ENCODE data around the gene OR2B3. TPM values are rescaled to one million over a fixed set of nuclear protein-coding genes. Genes with fewer than 3 reads are reported as not detected.

OR2B3 gene
- total and polyA plus RNA-seq, 12 donors = not detected

GRCh38 chr6:29112135-29112534 lies 25.0 kb upstream of the OR2B3 start:
- peaks cover 0 to 21% (median 0%) of the 10 kb centered on the region in 7 donors for H3K27me3 ChIP-seq
- no peak overlapping the region for H3K27ac ChIP-seq
- no peak for TF ChIP-seq CTCF (IDR thresholded peaks at IDR 0.05)
- WGBS, 2 donors = 71 to 72% methylated on average over 7 of the region's 7 CpGs
- DNase-seq = no peak
- ATAC-seq = no peak
- H3K9me3 ChIP-seq = no peaks in the 10 kb centered on the region
- H3K36me3 ChIP-seq = no peaks in the 10 kb centered on the region
- H3K4me1 ChIP-seq = no peaks in the 10 kb centered on the region
- H3K4me3 ChIP-seq = no peak overlapping the region
- intact Hi-C loops (cut with DNase I) = no loop called here

- no peak for TF ChIP-seq CTCF (IDR thresholded peaks at IDR 0.05)
- intact Hi-C loops (cut with DNase I) = no loop called here
- DNase-seq (no peak), ATAC-seq (no peak)
- Histone ChIP-seq H3K4me1 (no peaks in the 10 kb centered on the region), H3K4me3 (no peak within 1 kb of the TSS), H3K27ac (no peak within 1 kb of the TSS), H3K36me3 (no peaks in the 10 kb centered on the region), H3K27me3 (peaks cover 0 to 17% (median 0%) of the 10 kb centered on the region in 7 donors), H3K9me3 (peaks cover 0 to 6% (median 0%) of the 10 kb centered on the region in 11 donors)
- WGBS, 2 donors = 8 to 12% methylated on average over 1 of the region's 1 CpG
Observed at GRCh38 chr6:29107758-29108157, 20.6 kb upstream of the OR2B3 start, which contains the start of gene OR2J3. Gene OR2J3 (plus strand): TSS chr6:29108058. CDS start chr6:29111891, 3,833 bp downstream.

- Histone ChIP-seq H3K9me3 (peaks cover 0 to 6% (median 0%) of the 10 kb centered on the region in 11 donors), H3K4me3 (no peak within 1 kb of the TSS), H3K27ac (no peak within 1 kb of the TSS), H3K27me3 (no peaks in the 10 kb centered on the region), H3K36me3 (no peaks in the 10 kb centered on the region), H3K4me1 (no peaks in the 10 kb centered on the region)
- no peak for ATAC-seq
- intact Hi-C loops (cut with DNase I) = no loop called here
- DNase-seq = no peak
- TF ChIP-seq CTCF (IDR thresholded peaks at IDR 0.05) = no peak
- WGBS, 2 donors = 77 to 81% methylated on average over 3 of the region's 3 CpGs
Observed at GRCh38 chr6:29099190-29099589, 12.1 kb upstream of the OR2B3 start, which contains the start of gene OR2J1. Gene OR2J1 (plus strand): TSS chr6:29099490. CDS start chr6:29100943, 1,453 bp downstream.

DNA sequence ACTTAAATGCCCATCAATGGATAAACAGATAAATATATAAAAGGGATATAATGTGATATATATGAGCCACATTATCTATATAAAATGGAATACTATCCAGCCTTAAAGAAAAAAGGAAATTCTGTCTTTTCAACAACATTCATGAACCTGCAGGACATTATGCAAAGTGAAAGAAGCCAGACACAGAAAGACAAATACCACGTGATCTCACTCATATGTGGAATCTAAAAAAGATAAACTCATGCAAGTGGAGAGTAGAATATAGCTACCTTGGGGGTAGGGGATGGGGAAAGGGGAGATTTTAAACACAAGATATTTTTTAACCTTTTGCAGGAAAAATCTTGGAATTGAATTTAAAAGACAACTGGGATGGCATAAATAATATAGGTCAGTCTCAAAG lies 10.7 kb upstream of the OR2B3 start:
- intact Hi-C loops (cut with DNase I) = no loop called here
- 42 to 46% methylated on average over 1 of the region's 1 CpG for WGBS, 2 donors
- ATAC-seq = no peak

More for the DNA sequence above, 10.7 kb upstream of the OR2B3 start:
- H3K4me3 ChIP-seq = no peak overlapping the region
- no peaks in the 10 kb centered on the region for H3K27me3 ChIP-seq
- H3K27ac ChIP-seq = no peak overlapping the region
- no peak for TF ChIP-seq CTCF (IDR thresholded peaks at IDR 0.05)
- H3K9me3 ChIP-seq = no peaks in the 10 kb centered on the region
- no peaks in the 10 kb centered on the region for H3K4me1 ChIP-seq
- DNase-seq = no peak
- H3K36me3 ChIP-seq = no peaks in the 10 kb centered on the region
